HG03196 (cell line): ENCODE data around the gene EFL1.
A peak's percentile ranks its signal among the peaks of the same experiment; 100 is the strongest.
"Not testable (repeated sequence)": the region's sequence is repeated elsewhere in the genome, so short reads cannot be mapped to it uniquely, and the experiment has no call there.

ENCODE experiments used
- ATAC-seq: cut with Tn5 transposase; IDR thresholded peaks from one replicate; pipeline ENCODE4 v1.9.1; 2021; ENCODE audit not compliant: unreplicated experiment

Gene EFL1

DNA sequence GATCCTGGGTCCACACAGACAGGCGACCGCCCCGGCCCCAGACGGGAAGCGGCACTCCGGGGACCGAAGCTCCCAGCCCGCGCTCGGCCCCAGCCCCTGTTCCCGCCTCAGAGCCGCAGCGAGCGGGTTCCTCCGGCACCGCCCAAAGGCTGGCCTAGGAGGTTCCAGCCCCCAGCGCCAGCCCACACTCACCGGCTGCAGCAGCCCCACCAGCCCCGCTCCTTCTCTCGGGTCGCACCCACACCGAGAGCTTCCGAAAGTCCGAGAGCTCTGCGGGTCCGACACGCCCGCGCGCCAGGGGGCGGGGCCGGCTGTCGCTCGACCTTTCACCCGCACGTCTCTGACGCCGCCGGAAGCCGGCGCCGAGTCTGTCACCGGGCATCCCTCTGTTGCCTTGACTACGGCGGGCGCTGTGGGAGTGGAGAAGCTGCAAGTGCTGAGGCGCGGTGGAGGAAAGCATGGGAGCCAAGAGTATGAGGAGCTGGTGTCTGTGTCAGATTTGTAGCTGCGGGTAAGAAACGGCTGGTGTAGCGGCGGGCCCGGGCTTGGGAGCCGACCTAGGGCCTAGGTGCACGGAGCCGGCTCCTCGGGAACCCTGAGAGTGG is at the start of gene EFL1, which contains the start of gene SAXO2:
TSS of gene EFL1 (minus strand) at position 313 of the 605 bp plus-strand sequence. CDS start 956 bp downstream, outside the sequence.
TSS of gene SAXO2 (plus strand) at position 397 of the 605 bp plus-strand sequence. CDS start at position 459, 62 bp downstream.
- ATAC-seq, result peak; percentile 97

DNA sequence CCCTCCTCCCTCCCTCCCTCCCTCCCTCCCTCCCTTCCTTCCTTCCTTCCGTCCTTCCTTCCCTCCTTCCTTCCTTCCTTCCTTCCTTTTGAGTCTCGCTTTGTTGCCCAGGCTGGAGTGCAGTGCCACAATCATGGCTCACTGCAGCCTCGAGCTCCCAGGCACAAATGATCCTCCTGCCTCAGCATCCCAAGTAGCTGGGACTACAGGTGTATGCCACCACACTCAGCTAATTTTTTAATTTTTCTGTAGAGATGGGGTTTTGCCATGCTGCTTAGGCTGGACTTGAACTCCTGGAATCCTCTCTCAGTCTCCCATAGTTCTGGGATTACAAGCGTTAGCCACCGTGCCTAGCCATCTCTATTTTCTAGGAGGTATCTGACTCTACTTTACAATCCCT is 48.8 kb upstream of the EFL1 start:
- not testable (repeated sequence) for ATAC-seq

DNA sequence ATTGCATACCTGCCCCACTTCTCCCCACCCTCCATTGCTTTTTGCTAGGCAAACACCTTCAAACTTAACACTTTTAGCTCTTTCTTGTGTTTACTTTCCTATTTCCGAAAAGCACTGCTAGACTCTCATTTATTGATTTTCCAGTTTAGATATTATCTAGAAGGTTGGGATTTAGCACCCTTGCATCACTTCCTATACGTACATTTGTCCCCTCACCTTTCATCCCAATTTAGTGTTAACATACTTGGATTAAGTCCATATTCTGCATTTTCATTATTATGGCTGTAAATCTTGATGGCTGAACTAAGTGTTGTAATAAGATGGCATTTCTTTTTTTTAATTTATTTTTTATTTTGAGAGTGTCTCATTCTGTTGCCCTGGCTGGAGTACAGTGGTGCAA is 47.3 kb upstream of the EFL1 start:
- ATAC-seq, result no peak

DNA sequence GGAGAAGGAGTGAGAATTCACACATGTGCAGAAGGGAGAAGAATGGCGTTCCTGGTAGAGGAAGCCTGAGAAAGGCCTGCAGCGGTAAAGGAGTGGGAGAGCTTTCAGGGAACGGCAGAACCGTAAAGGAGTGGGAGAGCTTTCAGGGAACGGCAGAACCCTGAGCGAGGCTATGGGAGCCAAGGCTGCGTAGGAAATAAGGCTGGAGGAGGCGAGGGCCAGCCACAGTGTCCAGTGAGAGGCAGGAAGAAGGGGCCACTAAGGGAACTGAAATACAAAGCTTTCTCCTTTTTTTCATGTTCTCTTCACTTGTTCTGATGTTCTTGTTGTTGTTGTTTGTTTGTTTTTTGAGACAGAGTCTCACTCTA is 45.2 kb upstream of the EFL1 start:
- no peak for ATAC-seq

DNA sequence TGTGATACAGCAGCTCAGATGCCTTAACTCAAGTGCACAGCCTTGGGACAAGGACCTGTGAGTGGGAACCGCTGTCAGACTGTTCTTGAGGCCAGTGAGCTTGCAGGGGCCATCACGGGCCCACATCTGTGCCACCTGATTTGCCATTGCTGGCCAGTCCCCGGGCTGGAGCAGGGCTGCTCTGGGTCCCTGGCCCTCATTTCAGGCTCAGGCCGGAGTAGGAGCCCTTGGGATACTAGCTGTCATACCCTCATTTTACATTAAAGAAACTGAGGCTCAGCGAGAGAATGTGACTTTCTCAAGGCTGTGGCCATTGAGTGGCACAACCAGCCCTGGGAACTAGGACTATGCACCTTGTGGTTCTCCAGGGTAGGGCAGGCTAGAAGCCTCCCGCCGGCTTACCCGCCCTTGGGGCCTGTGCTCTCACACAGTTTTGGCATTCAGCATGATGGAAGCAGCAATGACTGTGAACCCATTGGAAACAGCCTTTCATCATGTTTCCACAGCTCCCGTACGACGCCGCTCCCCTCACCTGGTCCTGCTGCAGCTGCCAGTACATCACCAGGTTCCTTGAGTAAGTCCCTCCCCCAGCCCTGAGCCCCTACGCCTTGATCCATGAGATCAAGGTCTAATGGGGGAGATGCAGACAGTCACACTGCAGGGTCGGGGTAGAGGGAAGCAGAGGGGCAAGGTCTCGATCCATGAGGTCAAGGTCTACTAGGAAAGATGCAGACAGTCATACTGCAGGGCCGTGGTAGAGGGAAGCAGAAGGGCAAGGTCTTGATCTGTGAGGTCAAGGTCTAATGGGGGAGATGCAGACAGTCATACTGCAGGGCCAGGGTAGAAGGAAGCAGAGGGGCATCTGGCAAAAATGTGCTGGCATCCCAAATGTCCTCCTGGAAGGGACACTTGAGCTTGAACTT is 44.5 kb upstream of the EFL1 start:
- no peak for ATAC-seq

DNA sequence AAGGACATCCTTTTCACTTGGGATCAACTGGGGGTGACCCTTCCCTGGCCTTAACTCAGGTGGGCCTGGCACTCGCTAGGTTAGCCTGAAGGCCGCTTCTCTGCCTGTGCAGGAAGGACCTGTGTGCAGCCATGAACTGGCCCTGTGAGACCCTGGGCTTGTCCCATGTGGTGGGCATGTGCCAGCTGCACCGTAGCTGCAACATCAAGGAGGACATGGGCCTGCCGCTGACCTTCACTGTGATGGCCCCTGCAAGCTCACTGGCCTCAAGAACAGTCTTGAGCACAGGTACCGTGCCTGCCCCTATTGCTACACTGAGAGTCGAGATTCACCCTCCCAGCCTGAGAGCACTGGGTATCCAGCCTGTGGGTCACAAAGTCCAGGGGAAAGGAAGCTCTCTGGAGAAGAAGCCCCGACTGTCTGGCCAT is 43.1 kb upstream of the EFL1 start:
- ATAC-seq, result no peak

DNA sequence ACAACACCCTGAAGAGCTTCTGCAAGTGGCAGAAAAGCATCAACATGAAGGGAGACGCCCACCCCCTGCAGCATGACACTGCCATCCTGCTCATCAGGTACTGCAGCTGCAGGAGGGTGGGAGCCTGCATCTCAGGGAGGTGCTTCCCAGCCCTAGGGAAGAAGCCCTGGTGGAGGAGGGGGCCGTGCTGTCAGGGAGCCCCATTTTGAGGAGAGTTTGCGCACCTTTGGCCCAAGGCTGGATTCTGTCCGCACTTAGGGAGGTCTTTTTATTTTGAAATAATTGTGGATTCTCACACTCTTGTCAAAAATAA is 42.2 kb upstream of the EFL1 start:
- no peak for ATAC-seq

DNA sequence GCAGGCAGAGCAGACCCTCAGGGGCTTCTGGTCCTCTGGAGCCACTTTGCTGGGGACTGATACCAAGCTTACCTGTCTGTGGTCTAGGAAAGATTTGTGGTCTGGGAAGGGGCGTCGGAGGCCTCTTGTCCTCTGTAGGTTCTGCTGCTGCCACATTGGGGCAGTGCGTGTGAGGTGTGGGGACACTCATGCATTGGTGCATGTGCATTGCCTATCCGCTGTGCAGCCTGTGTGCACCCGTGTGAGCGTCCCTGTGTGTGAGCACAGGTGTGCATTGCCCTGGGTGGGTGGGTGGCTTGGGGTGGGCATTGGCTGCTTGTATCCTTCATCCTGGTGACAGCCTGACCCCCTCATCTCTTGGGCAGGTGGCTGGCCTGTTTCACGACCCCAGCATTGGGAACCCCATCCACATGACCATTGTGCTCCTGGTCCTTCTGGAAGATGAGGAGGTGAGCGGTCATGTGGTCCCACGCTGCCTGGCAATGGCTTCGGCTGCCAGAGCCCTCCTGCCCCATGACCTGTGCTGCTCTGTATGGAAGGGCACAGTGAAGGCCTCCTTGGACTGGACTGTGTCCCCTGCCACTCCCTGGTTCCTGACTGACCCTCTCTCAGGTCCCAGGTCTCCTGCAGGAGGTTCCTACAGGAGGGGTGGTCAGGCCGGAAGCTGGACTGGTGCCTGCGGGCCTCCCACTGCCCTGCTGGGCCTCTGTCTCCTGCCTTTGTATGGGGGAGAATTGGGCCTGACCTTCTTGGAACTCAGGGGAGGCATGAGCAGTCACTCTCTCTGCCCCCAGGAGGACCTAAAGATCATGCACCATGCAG is 41.6 kb upstream of the EFL1 start:
- ATAC-seq, result no peak

DNA sequence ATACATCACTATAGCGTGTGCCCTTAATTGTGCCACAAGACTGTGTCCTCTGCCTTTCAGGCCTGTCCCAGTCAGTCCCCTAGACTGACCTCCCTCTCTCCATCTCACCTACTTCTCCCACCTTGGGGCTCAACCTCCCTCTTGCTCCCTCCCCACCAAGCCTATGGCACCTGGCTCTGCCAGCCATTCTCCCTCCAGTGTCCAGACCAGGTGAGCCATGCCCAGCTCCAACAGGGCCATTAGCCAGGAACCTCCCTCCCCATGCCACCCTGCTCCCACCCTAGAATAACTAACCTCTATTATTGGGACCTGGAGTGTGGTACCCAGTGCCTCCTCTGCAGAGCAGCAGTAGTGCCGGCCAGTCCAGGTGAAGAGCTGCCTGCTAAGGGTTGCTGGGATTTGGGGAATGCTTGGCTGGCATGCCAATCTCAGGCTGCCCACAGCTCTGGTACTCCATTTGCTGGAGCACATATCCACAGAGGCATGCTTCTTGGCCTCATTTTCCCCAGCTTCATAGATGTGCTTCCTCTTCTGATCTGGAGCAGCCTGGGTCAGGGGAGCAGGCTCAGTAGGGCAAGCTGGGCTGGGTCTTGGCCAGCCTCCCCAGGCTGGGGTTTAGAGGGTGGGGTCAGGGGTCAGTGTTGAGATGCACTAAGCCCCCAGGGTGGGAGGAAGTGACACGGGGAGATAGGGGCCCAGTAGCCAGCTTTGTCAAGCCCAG is 38.9 kb upstream of the EFL1 start:
- no peak for ATAC-seq

DNA sequence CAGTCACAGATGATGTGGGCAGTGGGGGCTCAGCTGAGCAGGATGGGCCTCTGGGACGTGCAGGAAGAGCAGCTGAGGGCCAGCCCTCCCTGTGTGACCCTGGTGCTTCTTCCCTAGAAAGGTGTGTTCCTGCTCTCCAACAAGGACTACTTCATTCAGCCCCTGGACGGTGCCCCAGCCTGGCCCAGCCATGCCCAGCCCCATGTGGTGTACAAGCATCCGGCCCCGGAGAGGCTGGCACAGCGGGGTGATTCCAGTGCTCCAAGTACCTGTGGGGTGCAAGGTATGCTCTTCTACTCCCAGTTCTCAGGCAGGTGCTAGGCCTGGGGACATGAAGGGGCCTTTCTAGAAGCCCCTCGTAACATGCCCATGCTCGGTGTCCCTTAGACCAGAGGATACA is 38.3 kb upstream of the EFL1 start:
- no peak for ATAC-seq

DNA sequence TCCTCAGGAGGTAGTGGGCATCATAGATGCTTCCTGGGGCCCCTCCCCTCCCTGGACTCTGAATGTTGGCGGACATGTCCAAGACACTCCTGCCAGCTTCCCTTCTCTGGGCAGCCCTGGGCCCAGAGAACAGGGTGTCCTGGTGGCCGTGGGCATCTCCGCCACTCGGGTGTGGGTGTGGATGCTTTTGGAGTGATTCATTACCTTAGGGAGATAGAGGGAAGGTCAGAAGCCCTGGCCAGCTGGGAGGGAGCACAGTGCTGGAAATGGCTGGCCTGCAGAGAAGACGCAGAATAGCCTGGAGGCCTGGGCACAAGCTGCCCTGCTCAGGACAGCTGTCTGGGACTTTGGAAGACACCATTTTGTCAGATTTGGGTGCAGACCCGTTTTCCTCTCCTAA is 37.8 kb upstream of the EFL1 start:
- not testable (repeated sequence) for ATAC-seq

DNA sequence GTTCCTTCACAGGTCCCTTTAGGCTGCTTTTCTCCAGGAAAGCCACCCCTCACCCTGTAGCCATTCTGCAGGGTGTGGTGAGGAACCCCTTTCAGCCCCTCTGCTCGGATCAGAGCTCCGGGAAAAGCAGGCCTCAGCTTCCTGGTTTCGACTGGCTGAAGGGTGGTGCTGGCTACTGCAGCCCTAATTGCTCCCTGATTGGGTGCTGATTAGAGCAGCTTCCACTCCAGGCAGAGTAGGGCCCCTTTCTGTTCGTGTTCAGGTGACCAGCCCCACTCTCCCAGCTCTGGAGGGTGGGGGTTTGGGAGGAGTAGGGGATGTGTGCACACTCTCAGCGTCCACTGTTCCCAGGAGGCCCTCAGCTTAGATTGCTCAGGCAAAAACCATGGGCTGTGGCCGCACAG is 37.0 kb upstream of the EFL1 start:
- not testable (repeated sequence) for ATAC-seq

DNA sequence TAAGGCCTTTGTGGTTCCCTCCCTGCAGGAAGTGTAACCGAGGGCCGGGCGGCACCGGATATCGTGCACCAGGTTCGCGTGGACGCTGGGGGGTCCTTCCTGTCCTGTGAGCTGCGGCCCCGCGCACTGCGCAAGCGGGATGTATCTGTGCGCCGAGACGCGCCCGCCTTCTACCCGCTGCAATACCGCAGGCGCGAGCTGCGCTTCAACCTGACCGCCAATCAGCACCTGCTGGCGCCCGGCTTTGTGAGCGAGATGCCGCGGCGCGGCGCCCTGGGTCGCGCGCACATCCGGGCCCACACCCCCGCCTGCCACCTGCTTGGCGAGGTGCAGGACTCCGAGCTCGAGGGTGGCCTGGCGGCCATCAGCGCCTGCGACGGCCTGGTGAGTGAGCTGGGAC is 36.0 kb upstream of the EFL1 start:
- ATAC-seq, result no peak

DNA sequence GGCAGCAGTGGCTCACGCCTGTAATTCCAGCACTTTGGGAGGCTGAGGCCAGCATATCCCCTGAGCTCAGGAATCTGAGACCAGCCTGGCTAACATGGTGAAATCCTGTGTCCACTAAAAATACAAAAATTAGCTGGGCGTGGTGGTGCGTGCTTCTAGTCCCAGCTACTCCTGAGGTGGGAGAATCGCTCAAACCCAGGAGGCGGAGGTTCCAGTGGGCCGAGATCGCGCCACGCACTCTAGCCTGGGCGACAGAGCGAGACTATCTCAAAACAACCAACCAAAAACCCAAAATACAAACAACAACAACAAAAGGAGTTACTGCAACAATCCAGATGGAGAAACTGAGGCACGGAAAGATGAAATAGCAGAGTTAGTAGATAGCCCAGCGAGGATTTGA is 35.5 kb upstream of the EFL1 start:
- no peak for ATAC-seq

DNA sequence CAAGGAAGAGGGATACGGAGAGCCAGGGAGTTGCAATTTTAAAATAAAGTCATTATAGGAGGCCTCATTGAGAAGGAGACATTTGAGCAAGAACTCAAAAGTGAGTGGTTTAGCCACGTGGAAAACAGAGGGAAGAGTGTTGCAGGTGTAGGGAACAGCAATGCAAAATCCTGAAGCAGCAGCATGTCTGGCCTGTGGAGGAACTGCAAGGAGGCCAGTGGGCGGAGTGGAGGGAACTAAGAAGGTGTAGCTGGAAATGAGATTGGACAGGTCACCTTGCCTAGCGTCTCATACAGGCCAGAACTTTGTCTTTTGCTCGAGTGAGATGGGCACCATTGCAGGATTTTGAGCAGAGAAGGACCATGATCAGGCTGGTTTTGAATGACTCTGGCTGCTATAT is 35.0 kb upstream of the EFL1 start:
- no peak for ATAC-seq

DNA sequence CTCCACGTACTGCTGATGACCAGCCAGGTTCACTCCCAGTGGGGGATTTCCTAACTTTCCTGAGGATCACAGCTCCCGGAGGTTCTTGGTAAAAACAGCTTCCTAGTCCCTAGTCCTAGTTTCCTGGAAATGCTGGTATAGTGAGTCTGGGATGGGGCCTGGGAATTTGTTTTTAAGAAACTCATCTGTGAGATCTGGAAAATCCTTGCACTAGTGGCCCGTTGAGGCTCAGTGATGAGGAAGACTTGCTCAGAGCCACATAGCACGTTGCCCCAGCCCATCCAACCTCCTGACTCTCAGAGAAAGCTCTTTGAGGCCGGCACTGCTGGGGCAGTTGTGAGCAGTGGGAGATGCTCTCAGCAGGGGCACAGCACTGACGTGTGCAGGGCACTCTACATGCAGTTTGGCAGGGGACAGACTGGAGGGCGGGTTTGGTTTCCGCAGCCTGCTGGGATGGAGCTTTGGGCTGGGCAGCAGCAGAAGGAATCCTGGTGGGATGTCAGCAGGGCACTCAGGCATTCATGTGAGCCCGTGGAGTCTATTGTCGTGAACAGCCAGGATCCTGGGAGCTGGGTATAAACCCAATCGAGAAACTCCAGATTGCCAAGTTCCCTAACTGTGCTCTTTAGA is 31.6 kb upstream of the EFL1 start:
- no peak for ATAC-seq

DNA sequence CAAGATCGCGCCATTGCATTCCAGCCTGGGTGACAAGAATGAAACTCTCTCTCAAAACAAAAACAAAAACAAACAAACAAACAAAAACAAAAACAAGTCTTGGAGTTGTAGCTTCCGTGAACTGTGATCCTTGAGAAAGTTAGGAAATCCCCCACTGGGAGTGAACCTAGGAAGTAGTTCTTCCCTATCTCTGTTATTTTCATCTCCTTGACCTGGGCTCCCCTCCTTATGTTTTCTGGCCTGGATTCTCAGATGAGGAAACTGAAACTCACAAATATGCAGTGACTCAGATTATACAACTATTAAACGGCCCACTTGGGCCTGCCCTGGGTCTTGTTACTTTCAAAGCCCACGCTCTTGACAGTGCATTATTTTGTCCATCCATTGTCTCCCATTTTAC is 29.7 kb upstream of the EFL1 start:
- no peak for ATAC-seq

DNA sequence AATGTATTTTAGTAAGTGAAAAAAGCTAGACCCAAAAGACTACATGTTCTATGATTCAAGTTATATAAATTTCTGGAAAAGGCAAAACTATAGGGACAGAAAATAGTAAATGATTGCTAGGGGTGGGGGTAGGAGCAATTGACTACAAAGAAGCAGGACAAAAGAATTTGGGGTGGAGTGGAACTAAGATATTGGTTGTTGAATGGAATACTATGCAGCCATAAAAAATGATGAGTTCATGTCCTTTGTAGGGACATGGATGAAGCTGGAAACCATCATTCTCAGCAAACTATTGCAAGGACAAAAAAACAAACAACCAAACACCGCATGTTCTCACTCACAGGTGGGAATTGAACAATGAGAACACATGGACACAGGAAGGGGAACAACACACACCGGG is 25.7 kb upstream of the EFL1 start:
- ATAC-seq, result not testable (repeated sequence)

DNA sequence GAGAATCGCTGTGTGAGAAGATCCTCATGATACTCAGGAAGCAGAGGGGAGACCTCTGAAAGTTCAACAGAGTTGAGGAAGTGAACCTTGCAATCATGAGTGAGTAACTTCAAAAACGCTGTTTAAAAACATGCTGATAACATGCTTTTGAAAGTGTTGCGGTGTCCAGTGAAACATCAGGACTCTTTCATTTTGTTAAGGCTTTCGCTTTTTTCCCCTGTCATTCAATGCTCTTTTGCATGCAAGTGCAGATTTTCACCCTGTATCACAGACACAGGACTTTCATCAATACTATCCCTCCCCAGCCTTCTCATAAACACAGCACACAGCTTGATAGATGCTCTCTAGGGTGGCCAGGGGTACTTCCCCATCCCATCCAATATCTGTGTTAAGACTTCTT is 23.9 kb upstream of the EFL1 start:
- peak; percentile 95 for ATAC-seq

DNA sequence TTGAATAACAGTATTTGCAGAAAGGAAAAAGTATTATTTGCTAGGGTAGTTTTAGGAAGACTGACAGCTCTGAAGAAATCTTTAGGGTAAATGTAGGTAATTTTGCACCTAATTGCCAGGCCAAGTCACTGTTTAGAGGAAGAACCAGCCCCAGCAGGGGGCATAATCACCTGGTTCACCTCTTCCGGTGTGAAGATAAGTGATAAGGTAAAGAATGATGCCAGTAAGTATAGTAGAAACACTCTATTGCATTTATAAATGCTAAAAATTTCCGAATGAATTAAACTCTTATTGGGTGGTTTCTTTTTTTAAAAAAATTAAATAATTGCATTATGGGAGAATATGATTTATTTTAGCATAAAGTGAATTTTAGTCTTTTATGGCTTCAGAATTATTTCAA is 21.8 kb upstream of the EFL1 start:
- not testable (repeated sequence) for ATAC-seq

DNA sequence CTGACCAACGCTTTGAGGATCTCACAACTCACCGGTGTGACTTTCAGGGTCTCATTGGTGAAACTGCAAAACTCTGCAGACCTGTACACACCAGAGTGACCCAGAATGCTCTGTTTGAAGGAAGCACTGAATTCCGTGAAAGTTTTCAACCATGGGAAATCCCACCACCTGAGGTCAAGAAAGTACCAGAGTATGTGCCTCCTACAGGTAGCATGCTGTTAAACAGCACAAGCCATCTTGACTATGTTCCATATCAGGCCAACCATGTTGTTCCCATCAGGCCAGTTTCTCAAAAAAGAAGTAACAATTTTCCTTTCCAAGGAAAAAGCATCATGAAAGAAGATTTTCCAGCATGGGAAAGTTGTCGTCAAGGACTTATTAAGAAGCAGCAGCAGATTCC is 19.9 kb upstream of the EFL1 start:
- not testable (repeated sequence) for ATAC-seq
